IPS-20b (cell line): ENCODE measurements around the gene BEX3.
A peak's percentile ranks its signal among the peaks of the same experiment; 100 is the strongest.

Experiments used
- H3K27ac ChIP-seq: one replicate; pipeline ENCODE4 v1.5.1; 2013; ENCODE audit warnings: low read length
- H3K27me3 ChIP-seq: 2 replicates; pipeline ENCODE4 v1.6.1; 2013; ENCODE audit warnings: mild to moderate bottlenecking, low read length, inconsistent platforms; ENCODE audit not compliant: insufficient read depth
- H3K36me3 ChIP-seq: 2 replicates; pipeline ENCODE4 v1.6.1; 2013; ENCODE audit warnings: low read depth, mild to moderate bottlenecking, inconsistent platforms, low read length, moderate library complexity; ENCODE audit not compliant: insufficient read depth
- H3K4me1 ChIP-seq: 2 replicates; pipeline ENCODE4 v1.6.1; 2013; ENCODE audit warnings: mild to moderate bottlenecking, control low read depth, inconsistent platforms, low read length, moderate library complexity; ENCODE audit not compliant: insufficient read depth
- H3K4me3 ChIP-seq: 2 replicates; pipeline ENCODE4 v1.5.1; 2013; ENCODE audit warnings: mild to moderate bottlenecking, low read length, inconsistent platforms
- H3K9ac ChIP-seq: 2 replicates; pipeline ENCODE4 v1.6.1; 2013; ENCODE audit warnings: low read depth, mild to moderate bottlenecking, inconsistent platforms, low read length, moderate library complexity
- H3K9me3 ChIP-seq: 2 replicates; pipeline ENCODE4 v1.6.1; 2013; ENCODE audit warnings: mild to moderate bottlenecking, low read depth, low read length, inconsistent platforms; ENCODE audit not compliant: insufficient read depth

The BEX3 gene

DNA sequence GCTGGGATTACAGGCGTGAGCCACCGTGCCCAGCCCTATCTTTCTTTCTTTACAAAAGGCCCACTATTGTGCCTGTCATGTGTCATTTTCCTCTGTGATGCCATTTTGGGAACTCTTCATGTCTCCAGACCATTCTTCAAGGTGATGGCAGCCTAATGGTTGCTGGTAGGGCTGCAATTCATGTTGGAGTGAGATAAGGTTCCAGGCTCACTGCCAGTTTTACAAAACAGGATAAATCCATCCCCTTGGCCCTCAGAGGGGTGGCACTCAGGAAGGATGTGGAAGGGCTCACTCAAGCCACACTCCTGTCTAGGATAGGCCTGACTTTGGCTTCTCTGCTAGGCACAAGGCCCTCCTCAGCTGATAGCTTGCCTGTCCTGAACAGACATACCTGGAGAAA is 16.2 kb upstream of the BEX3 start:
- no peak overlapping the region for H3K4me3 ChIP-seq
- H3K9me3 ChIP-seq = no peaks in the 10 kb centered on the region
- H3K9ac ChIP-seq = no peak overlapping the region
- H3K27me3 ChIP-seq = no peaks in the 10 kb centered on the region
- peaks cover 12% of the 10 kb centered on the region; the same call in 1 of the 2 replicates for H3K36me3 ChIP-seq
- H3K27ac ChIP-seq = no peak overlapping the region
- H3K4me1 ChIP-seq = peaks cover 7% of the 10 kb centered on the region; the same call in 1 of the 2 replicates

DNA sequence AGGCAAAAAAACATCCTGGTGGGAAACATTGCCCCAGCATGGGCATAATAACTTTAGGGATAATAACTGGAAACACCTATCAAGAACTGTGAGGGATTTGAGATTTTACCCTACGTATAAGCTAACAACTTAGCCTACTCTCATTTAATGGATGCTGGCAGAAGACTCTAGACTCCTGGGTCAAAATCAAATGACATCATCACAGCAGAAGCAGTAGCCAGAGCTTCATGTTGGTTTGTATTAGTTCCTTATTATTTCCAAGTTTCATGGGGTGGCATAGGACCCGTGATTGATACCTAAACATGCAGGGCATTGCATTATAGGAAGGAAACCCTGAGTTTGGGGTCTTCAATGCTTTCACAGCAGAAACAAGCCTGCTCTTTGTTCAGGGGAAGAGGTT is 15.4 kb upstream of the BEX3 start:
- peaks cover 7% of the 10 kb centered on the region; the same call in 1 of the 2 replicates for H3K4me1 ChIP-seq
- no peak overlapping the region for H3K27ac ChIP-seq
- H3K9me3 ChIP-seq = no peaks in the 10 kb centered on the region
- H3K27me3 ChIP-seq = no peaks in the 10 kb centered on the region
- no peak overlapping the region for H3K9ac ChIP-seq
- H3K36me3 ChIP-seq = peaks cover 12% of the 10 kb centered on the region; the same call in 1 of the 2 replicates
- no peak overlapping the region for H3K4me3 ChIP-seq

DNA sequence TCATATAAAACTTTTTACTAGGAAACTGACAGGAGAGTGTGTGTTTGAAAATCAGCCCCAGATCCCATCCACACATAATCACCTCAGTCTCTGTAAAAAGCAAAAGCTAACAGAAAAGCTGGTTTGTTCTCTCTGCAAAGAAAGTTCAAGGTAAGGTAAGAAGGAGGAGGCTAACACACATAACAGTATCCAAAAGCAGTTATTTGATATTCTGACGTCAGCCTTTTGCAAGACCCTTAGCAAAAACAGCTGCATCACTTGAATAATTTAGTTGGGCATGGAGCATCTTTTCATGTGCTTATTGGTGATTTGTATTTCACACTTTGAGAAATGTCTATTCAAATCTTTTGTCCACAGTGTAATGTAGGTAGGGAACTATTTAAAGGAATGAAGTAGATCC is 14.5 kb upstream of the BEX3 start:
- H3K36me3 ChIP-seq = peaks cover 12% of the 10 kb centered on the region; the same call in 1 of the 2 replicates
- no peaks in the 10 kb centered on the region for H3K9me3 ChIP-seq
- H3K9ac ChIP-seq = no peak overlapping the region
- no peak overlapping the region for H3K27ac ChIP-seq
- H3K4me3 ChIP-seq = no peak overlapping the region
- H3K4me1 ChIP-seq = peaks cover 7% of the 10 kb centered on the region; the same call in 1 of the 2 replicates
- H3K27me3 ChIP-seq = no peaks in the 10 kb centered on the region

DNA sequence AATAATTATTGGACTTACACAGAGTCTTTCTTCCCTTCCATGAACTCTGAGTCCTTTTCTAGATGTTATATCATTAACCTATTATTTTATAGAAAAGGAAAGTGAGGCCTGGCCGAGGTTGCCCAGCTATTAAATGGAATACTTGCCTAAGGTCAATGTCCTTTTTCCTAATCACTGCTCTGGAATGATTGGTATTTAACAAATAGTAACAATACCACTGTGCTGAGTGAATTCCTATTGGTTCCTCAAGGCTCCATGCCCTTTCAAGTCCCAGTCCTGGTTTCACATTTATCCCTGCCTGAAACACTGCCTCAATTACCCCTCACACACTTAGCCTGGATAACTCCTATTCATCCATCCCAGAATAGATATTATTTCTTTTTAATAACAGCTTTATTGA is 13.9 kb upstream of the BEX3 start:
- H3K36me3 ChIP-seq = peaks cover 11% of the 10 kb centered on the region; the same call in 1 of the 2 replicates
- peaks cover 10% of the 10 kb centered on the region; the same call in 1 of the 2 replicates for H3K4me1 ChIP-seq
- H3K27ac ChIP-seq = no peak overlapping the region
- H3K9me3 ChIP-seq = no peaks in the 10 kb centered on the region
- H3K27me3 ChIP-seq = no peaks in the 10 kb centered on the region
- no peak overlapping the region for H3K4me3 ChIP-seq
- H3K9ac ChIP-seq = no peak overlapping the region

DNA sequence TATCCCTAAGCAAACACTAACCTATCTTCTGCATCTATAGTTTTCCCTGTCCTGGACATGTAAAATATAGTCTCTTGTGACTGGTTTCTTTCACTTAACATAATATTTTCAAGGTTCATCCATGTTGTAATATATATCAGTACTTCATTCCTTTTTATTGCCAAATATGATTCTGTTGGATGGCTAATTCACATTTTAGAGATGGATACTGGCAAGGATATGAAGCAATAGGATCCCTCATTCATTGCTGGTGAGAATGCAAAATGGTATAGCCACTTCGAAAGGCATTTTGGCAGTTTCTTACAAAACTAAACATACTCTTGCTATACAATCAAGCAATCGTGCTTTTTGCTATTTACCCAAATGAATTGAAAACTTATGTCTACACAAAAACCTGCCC is 13.3 kb upstream of the BEX3 start:
- H3K27me3 ChIP-seq = no peaks in the 10 kb centered on the region
- no peak overlapping the region for H3K4me3 ChIP-seq
- peaks cover 5% of the 10 kb centered on the region; the same call in 1 of the 2 replicates for H3K36me3 ChIP-seq
- H3K27ac ChIP-seq = no peak overlapping the region
- no peaks in the 10 kb centered on the region for H3K9me3 ChIP-seq
- peaks cover 15% of the 10 kb centered on the region; the same call in 1 of the 2 replicates for H3K4me1 ChIP-seq
- no peak overlapping the region for H3K9ac ChIP-seq

DNA sequence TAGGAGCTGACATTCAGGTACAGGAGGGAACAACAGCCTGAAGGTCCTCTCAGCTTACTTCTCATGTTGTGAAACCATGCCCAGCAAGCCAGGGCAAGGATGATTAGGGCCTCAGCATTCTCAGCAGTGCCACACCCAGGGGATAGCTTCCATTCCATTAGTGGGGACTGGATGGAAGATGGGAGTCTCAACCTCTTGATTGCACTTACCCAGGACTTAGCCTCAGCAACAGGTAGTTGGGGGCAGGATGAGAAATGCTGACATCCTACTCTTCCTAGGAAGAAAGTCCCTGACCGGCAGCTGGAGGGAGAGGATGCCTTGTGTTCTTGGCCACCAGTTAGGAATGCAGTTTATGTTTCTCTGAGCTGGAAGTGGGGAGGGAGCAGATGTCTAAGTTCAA is 8.8 kb upstream of the BEX3 start:
- peaks cover 8% of the 10 kb centered on the region; the same call in 1 of the 2 replicates for H3K4me1 ChIP-seq
- no peaks in the 10 kb centered on the region for H3K36me3 ChIP-seq
- no peak overlapping the region for H3K9ac ChIP-seq

DNA sequence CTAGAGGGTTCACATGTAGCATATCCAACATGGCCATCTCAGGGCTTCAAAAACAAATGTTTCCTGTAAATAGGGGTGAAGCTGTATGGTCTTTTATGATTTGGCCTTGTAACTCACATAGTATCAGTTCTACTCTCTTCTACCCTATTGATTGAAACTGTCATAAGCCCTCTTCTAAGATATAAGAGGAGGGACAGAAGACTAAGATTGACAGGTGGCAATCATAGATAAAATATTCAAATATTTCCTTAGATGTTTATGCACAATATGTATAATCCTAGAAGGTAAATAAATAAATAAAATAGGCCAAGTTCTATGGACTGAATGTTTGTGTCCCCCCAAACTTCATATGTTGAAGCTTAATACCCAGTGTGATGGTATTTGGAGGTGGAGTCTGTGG is 6.9 kb upstream of the BEX3 start:
- Histone ChIP-seq H3K27ac (no peak overlapping the region), H3K9me3 (no peaks in the 10 kb centered on the region), H3K36me3 (no peaks in the 10 kb centered on the region), H3K4me1 (peaks cover 8% of the 10 kb centered on the region; the same call in 1 of the 2 replicates), H3K27me3 (no peaks in the 10 kb centered on the region), H3K4me3 (no peak overlapping the region), H3K9ac (no peak overlapping the region)

More for the DNA sequence above, 8.8 kb upstream of the BEX3 start:
- Histone ChIP-seq H3K9me3 (no peaks in the 10 kb centered on the region), H3K27ac (no peak overlapping the region), H3K27me3 (no peaks in the 10 kb centered on the region), H3K4me3 (no peak overlapping the region)

DNA sequence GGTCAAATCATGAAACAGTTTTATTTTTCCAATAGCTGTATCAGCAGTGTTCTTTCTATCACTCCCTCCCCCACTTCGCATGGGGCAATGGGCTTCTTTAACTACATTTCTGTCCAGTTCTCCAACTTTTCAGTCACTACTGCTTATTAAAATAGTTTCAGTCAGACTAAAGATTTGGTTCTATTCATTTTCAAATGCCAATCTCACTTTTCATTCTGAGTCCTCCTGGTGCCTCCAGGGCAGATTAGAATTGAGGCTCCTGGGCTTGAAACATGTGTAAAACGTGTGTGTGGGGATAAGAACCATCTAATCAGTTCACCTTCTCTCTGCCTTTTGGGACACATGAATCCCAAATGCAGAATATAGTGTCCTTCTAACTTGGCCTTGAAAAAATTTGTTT is 3.5 kb upstream of the BEX3 start:
- Histone ChIP-seq H3K9ac (no peak overlapping the region), H3K27me3 (no peaks in the 10 kb centered on the region), H3K27ac (no peak overlapping the region), H3K4me3 (no peak overlapping the region), H3K36me3 (peaks cover 8% of the 10 kb centered on the region), H3K9me3 (no peaks in the 10 kb centered on the region), H3K4me1 (peaks cover under 1% of the 10 kb centered on the region; the same call in 1 of the 2 replicates)

DNA sequence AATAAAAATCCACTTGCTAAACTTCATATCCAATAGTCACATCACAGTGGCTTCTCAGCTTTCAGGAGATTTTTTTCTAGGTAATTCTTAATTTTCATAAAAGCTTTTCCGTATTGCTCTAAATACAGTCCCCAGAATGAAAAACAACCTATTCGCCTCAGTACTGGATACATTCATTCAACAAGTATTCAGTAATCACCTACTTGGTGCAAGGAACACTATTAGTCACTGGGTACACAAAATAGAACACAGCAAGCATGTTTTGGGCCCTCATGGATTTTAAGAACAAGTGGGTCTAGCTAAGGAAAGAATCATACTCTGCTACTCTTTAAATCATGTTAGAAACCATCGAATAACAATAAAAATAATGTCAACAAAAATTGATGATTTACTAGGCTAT is 2.8 kb upstream of the BEX3 start:
- Histone ChIP-seq H3K27me3 (no peaks in the 10 kb centered on the region), H3K4me3 (no peak overlapping the region), H3K4me1 (no peaks in the 10 kb centered on the region; the same call in 1 of the 2 replicates), H3K27ac (no peak overlapping the region), H3K9me3 (no peaks in the 10 kb centered on the region), H3K36me3 (peaks cover 15% of the 10 kb centered on the region), H3K9ac (no peak overlapping the region)

DNA sequence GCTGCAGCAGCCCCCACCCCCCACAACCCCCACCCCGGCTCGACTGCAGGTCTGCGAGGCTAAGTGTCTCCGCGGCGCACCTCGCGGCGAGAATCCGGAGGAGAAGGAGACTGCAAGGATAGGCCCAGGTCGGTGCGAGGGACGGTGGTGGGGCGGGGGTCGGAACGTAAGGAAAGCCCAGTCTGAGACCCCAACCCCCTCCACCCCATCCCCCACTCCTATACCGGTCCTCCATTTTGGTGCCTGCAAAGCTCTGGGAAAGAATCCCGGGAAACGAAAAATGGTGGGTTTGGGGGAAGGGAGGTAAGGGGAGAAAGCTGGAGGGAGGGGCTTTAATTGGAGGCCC is 614 bp downstream of the BEX3 start:
- H3K4me3 ChIP-seq = peak overlapping the region; percentile 91
- H3K9ac ChIP-seq = peak overlapping the region; percentile 95
- H3K9me3 ChIP-seq = no peaks in the 10 kb centered on the region; the same call in 1 of the 2 replicates
- no peaks in the 10 kb centered on the region for H3K27me3 ChIP-seq
- peaks cover 32% of the 10 kb centered on the region for H3K36me3 ChIP-seq
- peak overlapping the region; percentile 71 for H3K27ac ChIP-seq
- no peaks in the 10 kb centered on the region; the same call in 1 of the 2 replicates for H3K4me1 ChIP-seq

DNA sequence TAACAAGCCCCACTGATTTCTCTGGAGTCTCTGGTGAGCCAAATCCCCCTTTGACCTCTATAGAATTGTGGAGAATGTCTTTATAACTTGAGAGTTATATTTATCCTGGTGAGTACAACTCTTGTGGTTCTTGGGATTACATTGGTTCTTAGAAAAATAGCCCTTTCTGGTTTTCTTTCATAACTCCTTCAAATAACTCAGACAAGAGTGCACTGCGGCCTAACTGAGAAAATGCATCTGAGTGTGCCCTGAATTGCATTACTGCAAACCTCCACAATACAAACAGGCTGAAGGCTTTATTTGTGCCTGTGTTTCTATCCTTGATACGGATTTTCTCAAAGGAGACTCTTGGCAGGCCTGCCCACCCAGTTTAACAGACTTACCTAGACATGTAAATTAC is 2.7 kb downstream of the BEX3 start:
- no peaks in the 10 kb centered on the region; the same call in 1 of the 2 replicates for H3K4me1 ChIP-seq
- H3K27me3 ChIP-seq = no peaks in the 10 kb centered on the region
- no peak overlapping the region for H3K4me3 ChIP-seq
- H3K36me3 ChIP-seq = peaks cover 32% of the 10 kb centered on the region
- H3K9me3 ChIP-seq = no peaks in the 10 kb centered on the region; the same call in 1 of the 2 replicates
- no peak overlapping the region for H3K9ac ChIP-seq
- H3K27ac ChIP-seq = no peak overlapping the region

DNA sequence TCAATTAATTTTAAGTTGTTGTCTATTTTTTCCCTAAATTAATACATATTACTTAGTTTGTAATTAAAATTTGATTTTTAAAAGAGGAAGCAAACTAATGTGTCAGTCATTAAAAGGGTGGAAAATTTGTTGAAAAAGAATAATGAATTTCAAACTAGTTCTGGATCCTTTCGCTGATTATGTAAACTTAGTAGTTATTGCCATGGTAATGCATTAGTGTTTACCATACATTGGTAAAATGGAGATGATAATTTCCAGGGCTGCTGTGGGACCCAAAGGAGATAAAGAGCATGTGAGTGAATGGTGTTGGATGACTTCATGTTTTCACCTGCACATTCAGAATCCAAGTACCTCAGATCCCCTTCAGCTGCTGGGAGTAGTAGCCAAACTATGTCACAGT is 6.5 kb downstream of the BEX3 start:
- Histone ChIP-seq H3K9me3 (no peaks in the 10 kb centered on the region; the same call in 1 of the 2 replicates), H3K27ac (no peak overlapping the region), H3K36me3 (peaks cover 24% of the 10 kb centered on the region), H3K9ac (no peak overlapping the region), H3K27me3 (no peaks in the 10 kb centered on the region), H3K4me3 (no peak overlapping the region), H3K4me1 (no peaks in the 10 kb centered on the region)
